ENCODE measurements around the gene GPR25. TPM values are rescaled to one million over a fixed set of nuclear protein-coding genes. Genes with fewer than 3 reads are reported as not detected.

GPR25 gene
- total RNA-seq, 1 experiment from 2014 or later = not detected

- H3K9ac ChIP-seq (ENCODE audit: low read length) = no peak overlapping the region
- no peak overlapping the region for H3K27ac ChIP-seq (ENCODE audit: low read depth, low read length)
- H3K9me3 ChIP-seq (ENCODE audit: control insufficient read depth in 1 of 2, insufficient read depth in 1 of 2, low read depth in 1 of 2, low read length in 2 of 2) = no peaks in the 10 kb centered on the region
- no peaks in the 10 kb centered on the region for H3K9me2 ChIP-seq (ENCODE audit: insufficient read depth)
- no peak overlapping the region for H3K4me2 ChIP-seq (ENCODE audit: low read length)
- no peak overlapping the region for H3K4me3 ChIP-seq (replicated peaks in 1 of 2; ENCODE audit: low read depth in 1 of 2, low read length in 2 of 2)
- ChIA-PET POLR2A (no interaction called here), RAD21 (ENCODE audit: low non-redundant PET in 1 of 2, low total read pairs in 2 of 2, uncharacterized antibody in 2 of 2, unreplicated experiment in 2 of 2) (no interaction called here), CTCF (no interaction called here)
- no peaks in the 10 kb centered on the region for H3K27me3 ChIP-seq (ENCODE audit: insufficient read depth, low read length)
- ATAC-seq (no peak), DNase-seq (ENCODE audit: low read depth, low spot score) (no peak)
- H4K20me1 ChIP-seq (ENCODE audit: insufficient read depth) = no peaks in the 10 kb centered on the region
- H2AFZ ChIP-seq (ENCODE audit: low read depth, low read length, poor library complexity, severe bottlenecking) = no peak overlapping the region
- no peaks in the 10 kb centered on the region for H3K36me3 ChIP-seq (ENCODE audit: control insufficient read depth in 1 of 2, insufficient read depth in 2 of 2, low read length in 2 of 2)
- TF ChIP-seq REST (IDR thresholded peaks at IDR 0.05; ENCODE audit: low read depth) (no peak), ZBTB33 (IDR thresholded peaks at IDR 0.05; ENCODE audit: extremely low read depth, insufficient replicate concordance, low read length) (no peak), ZFX (IDR thresholded peaks at IDR 0.05) (no peak), SRF (IDR thresholded peaks at IDR 0.05; ENCODE audit: low read depth) (no peak), EGR1 (IDR thresholded peaks at IDR 0.05; ENCODE audit: low read depth) (no peak)
- H3K4me1 ChIP-seq (ENCODE audit: control insufficient read depth in 1 of 2, insufficient read depth in 2 of 2, low read length in 2 of 2) = peaks cover 3 to 19% of the 10 kb centered on the region in 2 experiments; a peak in 3 of 4 replicates
- H3K79me2 ChIP-seq (ENCODE audit: insufficient read depth, low read length) = no peaks in the 10 kb centered on the region
- no TSS peak for BruUV-seq (replicated peaks)
- intact Hi-C loops (cut with micrococcal nuclease) = no loop called here
Observed at GRCh38 chr1:200886594-200886993, 13.8 kb downstream of the GPR25 start.

All from HCT116 (cell line).